Glomerular visceral epithelial cell (primary cell): Measurements from ENCODE around the gene KLK4.
"Not testable (repeated sequence)": the region's sequence is repeated elsewhere in the genome, so short reads cannot be mapped to it uniquely, and the experiment has no call there.

Experiments
- DNase-seq: peaks from one replicate; pipeline ENCODE4 v3.0.0-alpha.2; 2016; ENCODE audit errors: extremely low spot score

KLK4 gene

DNA sequence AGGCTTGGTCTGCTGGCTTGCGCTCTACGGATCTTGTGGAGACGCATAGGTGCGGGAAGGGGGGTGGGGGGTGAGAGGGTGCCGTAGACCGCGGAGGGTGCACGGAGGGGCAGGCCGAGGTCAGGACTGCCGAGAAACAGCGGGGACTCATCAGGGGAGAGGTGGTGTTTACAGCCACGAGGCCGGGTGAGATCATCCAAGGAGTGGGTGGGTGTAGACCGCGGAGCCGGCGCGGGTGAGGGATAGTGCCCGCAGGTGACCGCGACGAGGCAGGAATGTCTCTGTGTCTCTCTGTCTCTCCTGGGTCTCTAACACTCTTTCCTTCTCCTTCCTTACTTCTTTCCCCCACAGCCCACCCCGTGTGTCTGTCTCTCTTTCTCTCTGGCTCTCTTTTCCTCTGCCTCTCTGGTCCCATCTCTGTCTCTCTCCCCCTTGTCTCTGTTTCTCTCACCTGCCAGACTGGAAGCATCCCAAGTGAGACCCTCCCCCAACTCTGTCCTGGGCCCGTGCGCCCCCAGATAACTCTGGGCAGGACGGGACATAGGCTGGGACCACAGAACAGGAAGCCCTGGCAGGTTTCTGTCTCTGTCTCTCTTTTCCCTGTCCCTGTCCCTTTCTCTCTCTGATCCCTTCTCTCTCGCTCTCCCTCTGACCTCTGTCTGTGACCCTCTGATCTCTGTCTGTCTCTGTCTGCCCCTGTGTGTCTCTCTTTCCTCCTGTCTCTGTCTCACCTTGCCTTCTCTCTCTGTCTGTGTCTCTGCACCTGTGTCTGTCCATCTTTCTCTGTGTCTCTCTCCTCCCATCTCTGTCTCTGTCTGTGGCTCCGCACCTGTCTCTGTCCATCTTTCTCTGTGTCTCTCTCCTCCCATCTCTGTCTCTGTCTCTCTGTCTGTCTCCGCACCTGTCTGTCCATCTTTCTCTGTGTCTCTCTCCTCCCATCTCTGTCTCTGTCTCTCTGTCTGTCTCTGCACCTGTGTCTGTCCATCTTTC lies 1.8 kb upstream of the KLK4 start:
- no peak for DNase-seq

DNA sequence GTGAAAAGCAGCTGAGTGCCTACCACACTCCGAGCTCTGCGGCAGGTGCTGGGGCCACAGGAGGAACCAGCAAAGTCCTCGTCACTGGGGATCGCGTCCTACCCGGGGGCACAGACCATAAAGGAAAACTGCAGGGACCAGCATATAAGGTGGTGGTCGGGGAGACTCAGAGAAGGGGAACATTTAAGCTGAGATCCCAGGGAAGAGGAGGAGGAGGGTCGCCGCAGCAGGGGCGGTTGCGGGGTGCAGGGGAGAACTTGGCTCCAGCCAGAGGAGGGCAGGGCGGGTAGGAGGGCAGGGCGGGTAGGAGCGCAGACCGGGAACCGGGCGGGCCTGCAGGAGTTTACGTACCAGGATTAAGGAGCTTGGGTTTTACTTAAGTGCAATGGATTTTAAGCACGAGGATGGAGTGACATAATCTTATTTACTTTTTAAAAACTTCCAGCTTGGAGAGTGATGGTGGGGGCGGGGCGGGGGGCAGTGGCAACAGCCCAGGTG lies 956 bp upstream of the KLK4 start:
- DNase-seq: no peak

DNA sequence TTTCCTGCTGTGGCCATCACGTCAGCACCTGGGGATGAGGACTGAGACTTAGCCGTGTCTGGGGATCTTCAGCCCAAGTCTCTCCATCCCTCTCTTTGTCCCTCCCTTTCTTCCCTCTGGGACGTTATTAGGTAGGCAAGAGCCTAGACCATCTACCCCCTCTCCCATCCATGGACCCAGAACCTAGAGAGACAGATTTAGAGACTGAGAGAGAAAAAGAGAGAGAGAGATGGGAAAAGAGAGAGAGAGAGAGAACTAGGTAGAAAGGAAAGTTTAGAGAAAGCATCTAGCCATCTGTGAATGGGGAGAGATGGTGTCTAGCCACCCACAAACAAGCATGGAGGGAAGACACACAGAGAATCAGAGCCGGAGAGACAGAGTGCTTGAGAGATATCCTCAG lies 473 bp downstream of the KLK4 start:
- DNase-seq: no peak

DNA sequence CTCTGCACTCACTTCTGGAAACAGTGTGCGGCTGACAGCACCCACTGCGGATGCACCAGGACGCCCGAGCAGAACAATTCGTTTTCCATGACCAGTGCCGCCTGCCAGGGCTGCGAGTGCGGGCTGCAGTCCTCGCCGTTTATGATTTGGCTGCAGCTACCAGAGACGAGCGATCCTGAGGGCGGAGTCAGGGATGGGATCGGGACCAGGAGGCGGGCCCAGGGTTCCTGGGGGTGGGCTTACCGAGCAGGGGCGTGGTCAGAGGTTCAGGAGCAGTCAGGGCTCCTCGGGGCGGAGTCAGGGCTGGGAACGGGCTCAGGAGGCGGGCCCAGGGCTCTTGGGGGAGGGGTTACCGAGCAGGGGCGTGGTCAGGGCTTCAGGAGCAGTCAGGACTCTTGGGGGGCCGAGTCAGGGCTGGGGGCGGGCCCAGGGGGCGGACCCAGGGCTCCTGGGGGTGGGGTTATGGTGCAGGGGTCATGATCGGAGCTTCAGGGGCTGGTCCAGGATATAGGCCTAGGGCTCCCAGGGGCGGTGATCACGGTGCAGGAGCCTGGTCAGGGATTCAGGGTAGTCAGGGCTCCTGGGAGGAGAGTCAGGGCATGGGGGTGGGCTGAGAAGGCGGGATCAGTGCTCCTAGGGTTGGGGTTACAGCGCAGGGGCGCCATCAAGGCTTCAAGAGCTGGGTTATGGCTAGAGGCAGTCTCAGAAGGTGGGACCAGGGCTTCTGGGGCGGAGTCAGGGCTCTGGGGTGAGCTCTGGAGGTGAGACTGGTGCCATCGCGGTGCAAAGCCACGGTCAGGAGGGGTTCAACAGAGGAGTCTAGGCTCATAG lies 1.7 kb downstream of the KLK4 start:
- no peak for DNase-seq

DNA sequence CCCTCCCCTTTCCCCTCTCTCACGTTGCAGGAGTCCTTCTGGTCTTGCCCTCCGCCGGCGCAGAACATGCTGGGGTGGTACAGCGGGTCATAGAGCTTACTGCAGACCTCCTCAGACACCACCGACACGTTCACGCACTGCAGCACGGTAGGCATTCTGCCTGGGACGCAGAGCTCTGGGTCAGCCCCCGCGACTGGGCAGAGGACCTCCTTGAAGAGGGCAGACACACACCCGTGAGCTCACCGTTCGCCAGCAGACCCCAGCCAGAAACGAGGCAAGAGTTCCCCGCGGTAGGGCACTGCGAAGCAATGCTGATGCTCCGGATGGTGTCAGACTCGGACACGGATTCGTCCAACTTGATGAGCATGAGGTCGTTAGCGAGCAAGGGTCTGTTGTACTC lies 2.9 kb downstream of the KLK4 start:
- DNase-seq: no peak

DNA sequence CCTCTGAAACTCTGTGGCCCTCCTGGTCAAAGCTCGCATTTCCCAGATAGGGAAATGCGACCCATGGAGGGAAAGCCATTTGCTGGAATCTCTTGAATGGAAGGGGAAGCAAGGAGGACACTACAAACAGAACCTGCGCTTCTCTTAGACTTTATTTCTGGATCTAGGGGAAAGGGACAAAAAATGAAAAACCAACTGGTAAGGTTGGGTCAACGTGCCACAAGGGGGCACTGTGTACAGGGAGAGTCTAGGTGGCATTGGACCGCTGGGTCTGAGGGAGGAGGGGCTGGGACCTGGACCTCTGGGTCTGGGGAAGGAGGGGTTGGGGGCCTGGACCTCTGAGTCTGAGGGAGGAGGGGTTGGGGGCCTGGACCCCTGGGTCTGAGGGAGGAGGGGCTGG lies 5.0 kb downstream of the KLK4 start:
- no peak for DNase-seq

DNA sequence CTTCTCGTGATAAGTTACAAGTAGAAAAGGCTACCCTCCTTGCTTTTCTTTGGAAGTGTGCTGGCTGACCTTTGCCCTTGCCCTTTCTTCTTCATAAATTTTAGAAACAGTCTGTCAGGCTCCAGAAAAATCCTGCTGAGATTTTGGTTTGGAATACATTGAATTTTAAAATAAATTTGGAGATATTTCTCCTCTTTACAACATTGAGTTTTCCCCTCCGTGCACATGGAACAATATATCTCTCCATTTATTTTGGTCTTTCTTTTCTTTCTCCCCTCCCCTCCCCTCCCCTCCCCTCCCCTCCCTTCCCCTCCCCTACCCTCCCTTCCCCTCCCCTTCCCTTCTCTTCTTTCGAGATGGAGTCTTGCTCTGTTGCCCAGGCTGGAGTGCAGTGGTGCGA lies 8.6 kb downstream of the KLK4 start:
- no peak for DNase-seq

DNA sequence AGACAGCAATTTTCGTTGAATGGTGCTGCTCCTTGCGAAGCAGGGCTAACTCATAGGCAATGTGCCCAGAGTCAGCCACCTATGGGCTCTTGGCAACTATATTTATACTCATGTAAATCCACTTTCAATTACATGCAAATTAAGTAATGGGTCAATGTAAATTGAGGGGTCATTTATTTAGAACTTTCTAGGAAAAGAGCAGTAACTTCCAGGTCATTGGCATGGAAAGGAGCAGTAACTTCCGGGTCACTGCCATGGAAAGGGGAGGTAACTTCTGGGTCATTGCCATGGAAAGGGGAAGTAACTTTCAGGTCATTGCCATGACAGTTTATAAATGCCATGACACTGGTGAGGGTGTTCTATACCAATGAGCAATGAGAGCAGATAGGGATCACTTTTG lies 11.6 kb downstream of the KLK4 start:
- DNase-seq: no peak

DNA sequence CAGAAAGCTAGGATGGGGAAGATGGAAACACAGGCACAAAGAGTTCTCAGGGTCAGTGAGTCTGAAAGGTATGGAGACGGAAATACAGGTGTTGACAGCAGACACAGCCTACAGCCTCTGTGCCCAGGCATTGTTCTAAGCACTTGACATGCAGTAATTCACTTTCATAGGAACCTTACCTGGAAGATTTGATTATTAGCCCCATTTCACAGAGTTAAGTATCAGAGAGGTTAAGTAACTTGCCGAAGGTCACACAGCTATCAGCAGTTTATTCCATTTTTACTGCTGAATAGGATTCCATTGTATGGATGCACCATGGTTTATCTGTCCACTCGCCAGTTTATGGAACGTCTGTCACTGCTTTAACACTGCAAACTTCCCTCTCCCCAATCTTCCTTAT lies 13.2 kb downstream of the KLK4 start:
- no peak for DNase-seq

DNA sequence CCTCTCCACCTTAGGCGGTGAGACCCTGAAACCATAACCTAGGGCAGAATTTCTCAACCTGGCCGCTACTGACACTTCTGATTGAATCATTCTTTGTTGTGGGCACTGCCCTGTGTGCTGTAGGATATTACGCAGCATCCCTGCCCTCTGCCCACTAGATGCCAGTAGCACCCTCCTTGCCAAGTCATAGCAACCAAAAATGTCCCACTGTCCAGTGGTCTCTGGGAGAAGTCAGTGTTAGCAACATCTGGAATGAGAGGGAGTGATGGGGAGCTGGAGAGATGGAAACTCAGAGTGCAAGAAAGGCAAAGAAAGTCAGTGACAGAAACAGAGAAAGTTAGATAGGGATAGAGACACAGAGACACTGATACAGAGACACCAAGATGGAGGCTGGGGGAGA lies 13.6 kb downstream of the KLK4 start:
- no peak for DNase-seq

DNA sequence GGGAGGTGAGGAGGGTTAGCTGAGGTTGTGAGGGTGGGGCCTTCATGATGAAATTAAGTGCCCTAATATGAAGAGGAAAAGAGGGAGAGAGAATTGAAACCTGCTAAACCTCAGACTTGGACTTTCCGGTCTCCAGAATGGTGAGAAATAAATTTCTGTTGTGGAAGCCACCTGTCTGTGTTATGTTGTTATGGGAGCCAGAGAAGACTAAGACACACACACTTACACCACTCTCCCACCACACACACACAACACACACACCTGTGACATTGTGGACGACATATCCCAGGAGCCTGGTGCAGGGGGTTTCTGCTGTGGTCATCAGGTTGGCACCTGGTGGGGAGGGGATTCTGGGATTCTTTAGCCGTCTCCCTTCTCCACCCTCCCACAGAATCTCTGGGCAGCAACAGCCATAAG lies 14.0 kb downstream of the KLK4 start:
- DNase-seq: peak; percentile 27

DNA sequence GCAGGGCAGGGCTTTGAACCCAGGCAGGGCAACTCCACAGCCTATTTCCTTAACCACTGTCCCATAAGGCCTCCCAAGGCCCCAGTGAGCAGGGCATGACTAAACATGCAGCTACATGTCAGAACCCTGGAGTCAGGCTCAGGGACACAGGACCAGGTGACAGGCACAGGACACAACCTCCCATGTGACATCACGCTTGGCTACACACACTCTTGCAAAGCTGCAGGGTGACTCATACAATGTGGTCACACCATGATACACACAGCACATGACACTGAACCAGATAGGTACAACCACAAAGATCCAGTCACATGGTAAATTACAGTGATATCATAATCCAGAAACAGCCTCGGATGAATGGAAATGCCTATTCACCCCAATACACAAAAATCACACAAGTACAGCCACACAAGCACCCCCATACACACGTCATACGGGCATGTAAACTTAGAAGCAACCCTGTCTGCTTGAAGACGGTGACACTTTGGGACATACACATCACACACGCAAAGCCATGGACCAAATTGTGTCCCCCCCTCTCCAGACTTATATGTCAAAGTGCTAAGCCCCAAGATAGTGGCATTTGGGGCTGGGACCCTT lies 14.5 kb downstream of the KLK4 start:
- peak; percentile 85 for DNase-seq

DNA sequence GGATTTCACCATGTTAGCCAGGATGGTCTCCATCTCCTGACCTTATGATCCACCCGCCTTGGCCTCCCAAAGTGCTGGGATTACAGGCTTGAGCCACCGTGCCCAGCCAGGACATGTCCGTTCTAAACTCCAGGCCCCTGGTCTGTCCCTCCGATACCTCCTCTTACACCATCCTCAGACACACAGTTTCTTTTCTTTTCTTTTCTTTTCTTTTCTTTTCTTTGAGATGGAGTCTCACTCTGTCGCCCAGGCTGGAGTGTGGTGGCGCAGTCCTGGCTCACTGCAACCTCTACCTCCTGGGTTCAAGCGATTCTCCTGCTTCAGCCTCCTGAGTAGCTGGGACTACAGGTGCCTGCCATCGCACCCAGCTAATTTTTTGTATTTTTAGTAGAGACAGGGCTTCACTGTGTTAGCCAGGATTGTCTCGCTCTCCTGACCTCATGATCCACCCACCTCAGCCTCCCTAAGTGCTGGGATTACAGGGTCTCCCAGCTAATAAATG lies 15.1 kb downstream of the KLK4 start:
- DNase-seq: not testable (repeated sequence)

DNA sequence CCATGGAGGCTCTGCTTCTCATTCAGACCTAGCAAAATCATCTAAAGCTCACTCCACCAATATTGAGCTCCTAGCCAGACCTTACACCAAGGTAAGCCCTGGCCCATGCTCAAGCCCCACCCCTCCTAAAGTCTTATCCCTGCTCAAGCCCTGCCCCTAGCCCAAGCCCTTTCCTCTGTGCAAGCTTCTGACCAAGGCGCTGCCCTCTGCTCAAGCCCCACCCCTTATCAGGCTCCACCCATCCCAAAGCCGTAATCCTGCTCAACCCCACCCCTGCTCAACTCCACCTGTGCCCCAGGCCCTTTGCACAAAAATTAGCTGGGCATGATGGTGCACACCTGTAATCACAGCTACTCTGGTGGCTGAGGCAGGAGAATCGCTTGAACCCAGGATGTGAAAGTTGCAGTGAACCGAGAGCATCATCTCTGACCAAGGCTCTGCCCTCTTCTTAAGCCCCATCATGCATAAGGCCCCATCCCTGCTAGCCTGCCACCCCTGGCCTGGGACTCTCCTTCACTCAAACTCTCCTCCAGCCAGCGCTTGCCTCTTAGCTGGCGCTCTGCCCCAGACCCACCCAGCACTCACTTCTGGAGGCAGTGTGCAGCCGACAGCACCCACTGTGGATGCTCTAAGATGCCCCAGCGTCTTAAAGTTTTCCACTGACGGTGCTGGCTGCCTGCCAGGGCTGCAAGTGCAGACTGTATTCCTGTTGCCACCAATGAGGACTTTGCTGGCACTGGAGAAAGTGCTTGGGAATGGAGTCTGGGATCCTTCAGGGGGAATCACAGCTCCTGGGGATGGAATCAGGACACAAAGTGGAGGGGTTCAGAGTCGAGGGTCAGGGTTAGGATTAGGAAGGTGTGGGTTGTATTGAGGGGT lies 16.5 kb downstream of the KLK4 start:
- DNase-seq: no peak

DNA sequence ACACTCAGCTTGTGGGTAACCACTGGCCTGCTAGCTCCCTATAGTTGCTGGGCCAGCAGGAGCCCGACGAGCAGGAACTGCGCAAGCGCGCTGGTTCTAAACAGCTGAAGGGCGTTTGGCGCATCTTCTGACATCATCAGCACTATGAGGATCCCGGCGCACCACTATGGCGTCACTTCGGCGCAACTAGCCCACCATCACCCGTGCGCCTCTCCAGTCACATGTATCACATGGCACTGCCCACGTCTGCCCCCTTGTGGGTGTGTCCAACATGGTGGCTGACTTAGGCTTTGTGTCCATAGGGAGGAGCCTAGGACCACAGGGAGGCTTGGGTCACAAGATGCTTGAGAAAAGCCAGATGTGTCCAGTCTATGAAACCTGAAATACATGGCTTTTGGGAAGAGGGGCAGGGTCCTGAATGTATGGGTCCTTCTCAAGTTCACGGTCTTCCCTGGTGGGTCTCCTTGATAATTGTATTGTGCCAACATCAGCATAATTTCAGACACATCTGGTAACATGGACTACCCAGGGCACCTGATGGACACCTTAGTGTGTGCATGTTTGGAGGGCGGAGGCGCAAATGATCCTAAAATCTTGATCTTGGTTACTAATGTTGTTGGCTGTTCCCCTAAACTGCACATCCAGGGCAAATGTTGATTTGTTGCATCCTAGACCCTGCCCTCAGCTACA lies 18.0 kb downstream of the KLK4 start:
- DNase-seq: no peak

DNA sequence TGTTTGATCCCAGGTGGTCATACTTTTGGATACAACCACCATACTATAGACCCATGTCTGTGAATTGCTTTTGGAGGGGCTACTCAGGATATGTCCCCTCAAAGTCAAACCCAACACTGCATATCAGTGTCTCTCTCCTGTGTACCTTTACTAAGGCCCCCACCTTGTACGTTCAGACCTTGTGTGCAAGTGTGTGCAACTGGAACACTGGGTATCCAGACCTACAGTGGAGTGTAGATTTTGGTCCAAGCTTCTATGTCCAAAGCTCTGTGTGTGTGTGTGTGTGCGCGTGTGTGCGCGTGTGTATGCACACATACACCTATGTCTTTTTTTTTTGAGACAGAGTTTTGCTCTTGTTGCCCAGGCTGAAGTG lies 20.0 kb downstream of the KLK4 start:
- no peak for DNase-seq

DNA sequence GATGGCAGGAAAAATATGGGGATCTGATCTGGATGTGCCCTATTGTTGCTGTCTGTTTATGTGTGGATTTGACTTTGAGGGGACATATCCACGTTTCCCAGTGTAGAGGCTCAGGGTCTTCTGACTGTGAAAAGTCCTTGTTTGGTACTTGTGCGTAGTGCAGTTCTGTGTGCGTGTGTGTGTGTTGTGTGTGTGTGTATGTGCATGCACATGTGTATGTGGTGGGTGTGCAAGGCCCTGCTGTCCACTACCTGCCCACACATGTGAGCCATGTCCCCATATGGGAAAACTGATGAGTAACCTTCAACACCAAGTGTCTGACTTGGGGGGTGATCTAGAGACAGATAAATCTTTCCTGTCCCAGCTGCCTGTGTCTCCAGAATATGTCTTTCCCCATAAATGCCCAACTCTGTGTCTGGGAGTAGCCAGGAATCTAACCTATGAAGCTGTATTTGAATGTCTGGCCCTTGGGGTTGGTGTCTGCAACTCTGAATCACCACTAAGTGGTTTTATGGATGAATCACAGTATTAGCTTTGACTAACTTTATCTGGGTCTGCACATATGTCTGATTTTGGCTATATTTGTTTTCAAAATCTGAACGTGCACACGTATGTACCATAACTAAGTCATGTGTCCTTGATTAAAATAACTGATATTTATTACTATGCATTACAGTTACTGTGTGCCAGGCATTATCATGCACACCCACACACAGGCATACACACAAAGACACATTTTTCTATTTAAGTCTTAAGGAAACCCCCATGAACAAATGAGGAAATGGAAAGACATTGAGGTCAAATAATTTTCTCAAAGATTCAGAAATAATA lies 20.6 kb downstream of the KLK4 start:
- DNase-seq: peak; percentile 59

DNA sequence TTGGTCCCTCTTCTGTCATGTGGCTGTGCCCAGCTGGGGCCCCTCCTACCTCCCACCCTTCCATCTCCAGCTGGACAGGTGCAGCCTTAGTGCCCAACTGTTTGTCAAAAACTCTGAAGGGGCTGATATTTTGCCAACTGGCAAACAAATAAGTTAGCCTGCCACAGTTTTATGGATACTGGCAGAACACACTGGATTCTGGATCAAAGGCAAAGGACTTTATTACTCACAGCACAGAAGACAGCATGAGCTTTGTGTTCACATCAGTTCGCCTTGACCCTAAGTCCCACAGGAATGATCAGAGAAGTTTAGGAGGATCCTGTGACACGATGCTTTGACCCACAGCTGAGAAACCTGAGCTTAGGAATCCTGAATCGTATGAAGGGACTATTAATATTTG lies 21.6 kb downstream of the KLK4 start:
- DNase-seq: no peak

DNA sequence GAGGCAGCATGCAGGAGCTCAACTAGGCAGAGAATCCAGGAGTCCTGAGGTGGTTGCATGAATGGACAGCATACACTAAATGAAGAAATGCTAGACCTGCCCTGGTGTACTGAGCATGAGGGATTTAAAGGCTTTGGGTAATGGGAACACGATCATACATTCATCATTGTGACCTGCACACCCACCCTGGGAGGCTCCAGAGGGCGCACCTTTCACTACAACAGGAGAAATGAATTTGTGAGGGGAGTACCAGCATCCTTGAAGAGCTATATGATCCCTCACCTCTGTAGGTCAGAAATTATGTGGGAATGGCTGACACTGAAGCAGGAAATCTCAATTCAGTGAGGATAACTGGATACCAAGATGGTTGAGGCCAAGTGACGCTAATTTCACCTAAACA lies 29.0 kb downstream of the KLK4 start:
- no peak for DNase-seq

DNA sequence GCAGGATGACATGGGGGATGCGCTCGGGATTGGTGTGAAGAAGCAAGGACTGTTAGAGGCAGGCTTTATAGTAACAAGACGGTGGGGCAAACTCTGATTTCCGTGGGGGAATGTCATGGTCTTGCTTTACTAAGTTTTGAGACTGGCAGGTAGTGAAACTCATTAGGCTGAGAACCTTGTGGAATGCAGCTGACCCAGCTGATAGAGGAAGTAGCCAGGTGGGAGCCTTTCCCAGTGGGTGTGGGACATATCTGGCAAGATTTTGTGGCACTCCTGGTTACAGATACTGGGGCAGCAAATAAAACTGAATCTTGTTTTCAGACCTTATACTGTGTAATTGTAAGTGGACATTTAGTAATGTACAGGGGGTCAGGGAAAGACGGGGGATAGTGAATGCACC lies 31.0 kb downstream of the KLK4 start:
- no peak for DNase-seq
